SK-N-SH (cell line): ENCODE measurements around the gene EVC. TPM values are rescaled to one million over a fixed set of nuclear protein-coding genes. Genes with fewer than 3 reads are reported as not detected.
"Not testable (repeated sequence)": the region's sequence is repeated elsewhere in the genome, so short reads cannot be mapped to it uniquely, and the experiment has no call there.

Experiments used
- CTCF ChIA-PET: fragments of 300-600, 350-600 bp; formaldehyde crosslinking; extraction: SDS; loops from one replicate; lab custom pipeline; 2021; lab: Yijun Ruan, JAX
- POLR2A ChIA-PET: fragments of 350-600 bp; sonication (Branson Sonifier 250); formaldehyde crosslinking; extraction: SDS; loops from one replicate; lab custom pipeline; 2020; ENCODE audit warnings: antibody characterized with exemption, inconsistent platforms; lab: Yijun Ruan, JAX
- DNase-seq: peaks from one replicate; pipeline ENCODE4 v3.0.0; 2012
- H2AFZ ChIP-seq: fragments of 200-600 bp; sonication (generic); 2 replicates; pipeline ENCODE4 v1.8.1; 2016; ENCODE audit warnings: antibody characterized with exemption, mild to moderate bottlenecking, low read depth
- H3F3A ChIP-seq: fragments of 200-600 bp; sonication (generic); replicated peaks from 2 replicates; pipeline ENCODE3; 2016; ENCODE audit warnings: antibody characterized with exemption, mild to moderate bottlenecking; ENCODE audit not compliant: insufficient read depth
- H3K27ac ChIP-seq, 2 experiments: fragments of 200-500 bp in 1 of 2; fragments of 200-600 bp in 1 of 2; sonication (Bioruptor generic) in 1 of 2; sonication (generic), shearing (Covaris generic) in 1 of 2; 2 replicates each; pipeline versions ENCODE4 v1.5.1 to v1.6.1; 2014 to 2016; ENCODE audit warnings: low read depth in 2 of 2, inconsistent platforms in 1 of 2, low read length in 1 of 2, mild to moderate bottlenecking in 1 of 2, mixed read lengths in 1 of 2
- H3K27me3 ChIP-seq: fragments of 200-600 bp; sonication (generic), shearing (Covaris generic); 2 replicates; pipeline ENCODE4 v1.6.1; 2016; ENCODE audit warnings: mixed run types; ENCODE audit not compliant: insufficient read depth
- H3K36me3 ChIP-seq, 2 experiments: fragments of 200-500 bp in 1 of 2; fragments of 200-600 bp in 1 of 2; sonication (Bioruptor generic) in 1 of 2; sonication (generic) in 1 of 2; replicated peaks in 1 of 2; 2 replicates each; pipeline versions ENCODE3 to v1.5.1; 2014 to 2016; ENCODE audit warnings: low read length in 1 of 2, mild to moderate bottlenecking in 1 of 2; ENCODE audit not compliant: insufficient read depth in 2 of 2, control insufficient read depth in 1 of 2
- H3K4me1 ChIP-seq, 2 experiments: fragments of 200-500 bp in 1 of 2; fragments of 200-600 bp in 1 of 2; sonication (Bioruptor generic) in 1 of 2; sonication (generic), shearing (Covaris generic) in 1 of 2; 2 replicates each; pipeline versions ENCODE4 v1.5.1 to v1.6.1; 2014 to 2016; ENCODE audit warnings: low read depth in 1 of 2, low read length in 1 of 2, mixed run types in 1 of 2; ENCODE audit not compliant: insufficient read depth in 2 of 2, control insufficient read depth in 1 of 2
- H3K4me2 ChIP-seq: fragments of 200-600 bp; sonication (generic), shearing (Covaris generic); 2 replicates; pipeline ENCODE4 v1.6.1; 2017; ENCODE audit warnings: mixed run types
- H3K4me3 ChIP-seq, 2 experiments: fragments of 200-500 bp in 1 of 2; fragments of 200-600 bp in 1 of 2; sonication (Bioruptor generic) in 1 of 2; sonication (generic), shearing (Covaris generic) in 1 of 2; 2 replicates each; pipeline versions ENCODE4 v1.5.1 to v1.8.1; 2014 to 2016; ENCODE audit warnings: low read depth in 2 of 2, inconsistent platforms in 1 of 2, low read length in 1 of 2, mild to moderate bottlenecking in 1 of 2, mixed read lengths in 1 of 2, moderate library complexity in 1 of 2
- H3K79me2 ChIP-seq: fragments of 200-600 bp; sonication (generic); 2 replicates; pipeline ENCODE4 v1.8.1; 2017; ENCODE audit warnings: mild to moderate bottlenecking; ENCODE audit not compliant: insufficient read depth
- H3K9ac ChIP-seq: fragments of 200-600 bp; sonication (generic); 2 replicates; pipeline ENCODE4 v1.6.1; 2017; ENCODE audit warnings: mixed run types
- H3K9me2 ChIP-seq: fragments of 200-600 bp; sonication (generic); 2 replicates; pipeline ENCODE4 v1.6.1; 2017; ENCODE audit warnings: mixed run types
- H3K9me3 ChIP-seq: fragments of 200-600 bp; sonication (generic); 2 replicates; pipeline ENCODE4 v1.6.1; 2017; ENCODE audit warnings: mixed run types, mild to moderate bottlenecking, moderate library complexity
- H4K20me1 ChIP-seq: fragments of 200-600 bp; sonication (generic); 2 replicates; pipeline ENCODE4 v1.6.1; 2017; ENCODE audit warnings: mild to moderate bottlenecking, mixed run types; ENCODE audit not compliant: insufficient read depth
- ELF1 ChIP-seq: IDR thresholded peaks from 2 replicates; pipeline ENCODE4 v1.4.0; 2012
- FOXJ3 ChIP-seq: sonication (generic); formaldehyde crosslinking; IDR thresholded peaks from 2 replicates; pipeline ENCODE4 v1.5.1; 2020; ENCODE audit warnings: mild to moderate bottlenecking, missing genetic modification reagents
- GABPA ChIP-seq: IDR thresholded peaks from 2 replicates; pipeline ENCODE4 v1.4.0; 2012; ENCODE audit warnings: low read depth, mild to moderate bottlenecking
- GATA2 ChIP-seq: sonication (generic); formaldehyde crosslinking; IDR thresholded peaks from 2 replicates; pipeline ENCODE4 v1.5.0; 2020; ENCODE audit warnings: mild to moderate bottlenecking, missing genetic modification reagents
- MEF2A ChIP-seq: IDR thresholded peaks from 2 replicates; pipeline ENCODE4 v1.4.0; 2012; ENCODE audit warnings: low read depth, borderline replicate concordance
- NRF1 ChIP-seq: IDR thresholded peaks from 2 replicates; pipeline ENCODE4 v1.6.1; 2012; ENCODE audit warnings: low read depth, mild to moderate bottlenecking, low read length
- PBX3 ChIP-seq: IDR thresholded peaks from 2 replicates; pipeline ENCODE4; 2012
- RXRA ChIP-seq: IDR thresholded peaks from 2 replicates; pipeline ENCODE4 v1.4.0; 2012; ENCODE audit warnings: low read depth, mild to moderate bottlenecking, borderline replicate concordance
- SMC3 ChIP-seq: IDR thresholded peaks from 2 replicates; pipeline ENCODE4 v1.6.1; 2012; ENCODE audit warnings: low read depth, low read length, improper control_type of control experiment
- USF2 ChIP-seq: fragments of 150-350 bp; IDR thresholded peaks from 2 replicates; pipeline ENCODE4 v1.6.1; 2017; ENCODE audit warnings: antibody characterized with exemption, low read length, low read depth, borderline replicate concordance
- YY1 ChIP-seq: IDR thresholded peaks from 2 replicates; pipeline ENCODE4 v1.4.0; 2012; ENCODE audit warnings: low read depth, mild to moderate bottlenecking
- WGBS: methylation state at CpG from one replicate; pipeline ENCODE4 v1.1.6; 2017; ENCODE audit warnings: low lambda C conversion rate; 5-methylcytosine and 5-hydroxymethylcytosine counted together
- polyA plus RNA-seq, 3 experiments: library from polyadenylated mRNA; depleted of rRNA; stranded (reverse); fragments of >200 nt; gene quantifications; 2 replicates each; pipeline ENCODE4 v1.2.3, GENCODE V29; 2012

The EVC gene
- polyA plus RNA-seq, 1 of the 3 experiments (the other 2 are of a cell fraction), result 3.8 TPM

- no peak for TF ChIP-seq YY1
These were observed 10.9 kb downstream of the EVC start (continued) for GRCh38 chr4:5721923-5722322.

- Histone ChIP-seq H3K9me3 (no peaks in the 10 kb centered on the region), H3K4me2 (no peak overlapping the region), H3K27me3 (no peaks in the 10 kb centered on the region), H3K9me2 (no peaks in the 10 kb centered on the region), H3F3A (no peaks in the 10 kb centered on the region), H3K4me3 (no peak overlapping the region), H3K79me2 (peaks cover 21% of the 10 kb centered on the region), H3K4me1 (no peaks in the 10 kb centered on the region), H3K9ac (no peak overlapping the region), H4K20me1 (no peaks in the 10 kb centered on the region), H3K27ac (no peak overlapping the region), H2AFZ (no peak overlapping the region), H3K36me3 (peaks cover 18 to 20% of the 10 kb centered on the region in 2 experiments)
- 97% methylated on average over 4 of the region's 4 CpGs for whole genome bisulfite sequencing
- CTCF ChIA-PET, result interaction anchor here (0.7 to 1.0 kb wide), 2 partner anchors 68 to 145 kb away, joined by 3 read pairs; no protein-coding TSS in a partner anchor
- TF ChIP-seq FOXJ3 (CRISPR knock-in tag) (no peak), ELF1 (no peak), NRF1 (no peak), USF2 (no peak), PBX3 (no peak), MEF2A (no peak), GATA2 (CRISPR knock-in tag) (no peak)
- POLR2A ChIA-PET, result no interaction called here
- DNase-seq, result no peak
These were observed 11.3 kb downstream of the EVC start for GRCh38 chr4:5722328-5722727.

- no peak overlapping the region for H3K27ac ChIP-seq
- peaks cover 6% of the 10 kb centered on the region for H3K79me2 ChIP-seq
- POLR2A ChIA-PET, result no interaction called here
These were observed 13.4 kb downstream of the EVC start for GRCh38 chr4:5724377-5724776.

GRCh38 chr4:5728412-5728811, 17.4 kb downstream of the EVC start:
- POLR2A ChIA-PET, H3K79me2 ChIP-seq: not testable (repeated sequence)

More at GRCh38 chr4:5724377-5724776, 13.4 kb downstream of the EVC start:
- no peaks in the 10 kb centered on the region for H3K9me3 ChIP-seq
- H2AFZ ChIP-seq, result no peak overlapping the region
- no peaks in the 10 kb centered on the region for H4K20me1 ChIP-seq
- 93% methylated on average over 7 of the region's 7 CpGs for WGBS
- no peaks in the 10 kb centered on the region for H3K27me3 ChIP-seq
- no peak overlapping the region for H3K9ac ChIP-seq
- no peak overlapping the region for H3K4me3 ChIP-seq
- H3K4me1 ChIP-seq, result no peaks in the 10 kb centered on the region
- TF ChIP-seq PBX3 (no peak), RXRA (no peak), GATA2 (CRISPR knock-in tag) (no peak), MEF2A (no peak), GABPA (no peak), SMC3 (no peak)
- TF ChIP-seq, all 33 proteins: peak for 0
- DNase-seq, result no peak
- CTCF ChIA-PET, result interaction anchor here (0.9 to 1.2 kb wide), 3 partner anchors 8 to 25 kb away, joined by 3 read pairs; no protein-coding TSS in a partner anchor
- no peaks in the 10 kb centered on the region for H3K9me2 ChIP-seq
- peaks cover 17 to 22% of the 10 kb centered on the region in 2 experiments for H3K36me3 ChIP-seq
- no peak overlapping the region for H3K4me2 ChIP-seq
- H3F3A ChIP-seq, result no peaks in the 10 kb centered on the region

More at GRCh38 chr4:5728412-5728811, 17.4 kb downstream of the EVC start:
- H2AFZ ChIP-seq, H4K20me1 ChIP-seq, H3K27ac ChIP-seq, H3K9me3 ChIP-seq, CTCF ChIA-PET, H3K4me1 ChIP-seq, H3K9ac ChIP-seq, H3K27me3 ChIP-seq, H3K4me3 ChIP-seq, DNase-seq, H3K4me2 ChIP-seq, H3F3A ChIP-seq, H3K9me2 ChIP-seq: not testable (repeated sequence)
- WGBS, result 81% methylated on average over 2 of the region's 2 CpGs
- peaks cover 21 to 27% of the 10 kb centered on the region in 2 experiments for H3K36me3 ChIP-seq
